D721Med (cell line): ENCODE results near the gene SEC11C.

Experiments used
- DNase-seq: peaks from one replicate; pipeline ENCODE4 v3.0.0; 2011; ENCODE audit warnings: low spot score; ENCODE audit not compliant: insufficient read length
- FAIRE-seq: peaks from 2 replicates; lab custom pipeline; 2011; peaks lifted over from hg19 to GRCh38; lab: Jason Lieb, UNC
- TF ChIP-seq, protein P1 (sequence below): IDR thresholded peaks from 2 replicates; pipeline ENCODE4 v1.5.1; 2012; ENCODE audit warnings: mild to moderate bottlenecking, control low read depth; ENCODE audit not compliant: insufficient read depth; ENCODE audit errors: missing control alignments

The SEC11C gene

DNA sequence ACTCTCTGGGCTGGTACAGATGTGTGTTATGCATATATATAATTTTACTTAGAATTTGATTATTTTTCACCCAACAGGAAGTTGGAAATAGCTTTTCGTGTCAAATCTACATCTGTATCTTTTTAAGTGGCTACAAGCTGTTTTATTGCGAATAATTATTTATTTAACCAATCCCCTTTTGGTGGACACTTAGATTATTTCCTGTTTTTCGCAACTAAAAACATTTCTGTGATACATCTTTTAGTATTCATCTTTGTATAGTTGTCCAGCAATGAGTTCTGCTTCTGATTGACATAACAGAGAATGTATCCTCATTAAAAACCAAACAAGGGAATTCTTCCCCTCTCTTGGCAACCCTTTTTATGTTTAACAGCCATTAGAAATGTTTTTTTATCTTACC is 16.6 kb downstream of the SEC11C start:
- DNase-seq = no peak
- FAIRE-seq = no peak
- TF ChIP-seq, protein P1, sequence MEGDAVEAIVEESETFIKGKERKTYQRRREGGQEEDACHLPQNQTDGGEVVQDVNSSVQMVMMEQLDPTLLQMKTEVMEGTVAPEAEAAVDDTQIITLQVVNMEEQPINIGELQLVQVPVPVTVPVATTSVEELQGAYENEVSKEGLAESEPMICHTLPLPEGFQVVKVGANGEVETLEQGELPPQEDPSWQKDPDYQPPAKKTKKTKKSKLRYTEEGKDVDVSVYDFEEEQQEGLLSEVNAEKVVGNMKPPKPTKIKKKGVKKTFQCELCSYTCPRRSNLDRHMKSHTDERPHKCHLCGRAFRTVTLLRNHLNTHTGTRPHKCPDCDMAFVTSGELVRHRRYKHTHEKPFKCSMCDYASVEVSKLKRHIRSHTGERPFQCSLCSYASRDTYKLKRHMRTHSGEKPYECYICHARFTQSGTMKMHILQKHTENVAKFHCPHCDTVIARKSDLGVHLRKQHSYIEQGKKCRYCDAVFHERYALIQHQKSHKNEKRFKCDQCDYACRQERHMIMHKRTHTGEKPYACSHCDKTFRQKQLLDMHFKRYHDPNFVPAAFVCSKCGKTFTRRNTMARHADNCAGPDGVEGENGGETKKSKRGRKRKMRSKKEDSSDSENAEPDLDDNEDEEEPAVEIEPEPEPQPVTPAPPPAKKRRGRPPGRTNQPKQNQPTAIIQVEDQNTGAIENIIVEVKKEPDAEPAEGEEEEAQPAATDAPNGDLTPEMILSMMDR = no peak

DNA sequence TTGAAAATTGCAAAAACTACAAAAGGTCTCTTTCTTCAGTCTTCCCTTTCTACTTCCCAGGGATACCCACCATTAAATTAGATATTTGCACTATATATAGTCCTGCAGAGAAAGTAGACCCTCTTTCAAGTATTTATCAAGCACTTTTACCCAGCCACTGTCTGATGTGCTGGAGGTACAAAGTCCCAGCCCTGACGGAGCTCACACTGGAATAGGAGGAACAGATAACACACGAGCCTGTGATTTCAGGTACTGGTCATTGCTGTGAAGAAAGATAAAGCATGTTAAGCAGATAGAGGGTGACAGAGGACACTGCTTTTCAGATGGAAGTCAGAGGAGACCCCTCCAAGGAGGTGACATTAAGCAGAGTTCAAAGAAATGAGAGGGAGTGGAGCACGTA is 19.6 kb downstream of the SEC11C start:
- no peak for FAIRE-seq
- DNase-seq = no peak
- TF ChIP-seq, protein P1 = no peak

DNA sequence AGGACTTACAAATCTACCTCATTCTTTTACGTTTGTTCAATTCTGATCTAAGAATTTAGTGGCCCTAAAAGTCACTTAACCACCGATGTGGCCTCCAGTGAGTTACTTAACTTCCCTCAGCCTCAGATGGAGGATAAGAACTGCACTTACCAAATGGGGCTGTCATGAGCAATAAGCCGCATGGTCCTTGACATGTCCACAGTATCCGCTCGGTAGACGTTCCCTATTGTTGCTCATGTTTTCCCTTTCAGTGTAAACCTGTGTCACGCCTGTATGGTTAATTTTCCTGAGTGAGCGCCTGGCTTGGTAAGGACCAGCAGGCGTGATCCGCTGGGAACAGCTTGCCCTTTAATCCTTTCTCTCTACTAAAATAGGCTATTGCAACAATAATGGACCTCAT is 20.3 kb downstream of the SEC11C start:
- DNase-seq (no peak), FAIRE-seq (peak; percentile 99)
- TF ChIP-seq, protein P1 = no peak

DNA sequence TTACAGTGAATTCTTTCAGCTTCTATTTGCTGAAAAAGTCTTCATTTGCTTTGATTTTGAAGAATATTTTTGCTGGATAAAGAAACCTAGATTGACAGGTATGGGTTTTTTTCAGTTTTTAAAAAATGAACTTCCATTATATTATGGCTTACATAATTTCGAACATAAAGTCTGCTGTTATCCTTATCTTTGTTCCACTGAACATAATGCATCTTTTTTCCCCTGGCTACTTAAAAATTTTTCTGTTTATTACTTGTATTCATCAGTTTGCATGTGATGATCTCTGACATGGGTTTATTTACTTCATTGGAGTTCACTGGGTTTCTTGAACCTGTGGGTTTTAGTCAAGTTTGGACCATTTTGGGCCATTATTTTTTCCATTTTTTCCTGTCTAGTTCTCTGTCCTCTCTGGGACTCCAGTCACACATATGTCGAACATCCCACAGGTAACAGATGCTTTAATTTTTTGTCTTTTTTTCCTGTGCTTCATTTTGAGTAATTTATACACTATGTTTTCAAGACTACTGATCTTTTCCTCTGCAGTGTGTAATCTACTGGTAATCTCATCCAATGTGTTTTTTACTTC is 33.1 kb downstream of the SEC11C start:
- TF ChIP-seq, protein P1 = no peak
- FAIRE-seq (no peak), DNase-seq (no peak)

GRCh38 chr18:59177485-59177884 is 37.8 kb downstream of the SEC11C start:
- TF ChIP-seq, protein P1 = no peak
- FAIRE-seq (peak; percentile 73), DNase-seq (no peak)

- DNase-seq (no peak), FAIRE-seq (peak; percentile 44)
- TF ChIP-seq, protein P1 = no peak
Measured at GRCh38 chr18:59180150-59180845, 40.6 kb downstream of the SEC11C start.

DNA sequence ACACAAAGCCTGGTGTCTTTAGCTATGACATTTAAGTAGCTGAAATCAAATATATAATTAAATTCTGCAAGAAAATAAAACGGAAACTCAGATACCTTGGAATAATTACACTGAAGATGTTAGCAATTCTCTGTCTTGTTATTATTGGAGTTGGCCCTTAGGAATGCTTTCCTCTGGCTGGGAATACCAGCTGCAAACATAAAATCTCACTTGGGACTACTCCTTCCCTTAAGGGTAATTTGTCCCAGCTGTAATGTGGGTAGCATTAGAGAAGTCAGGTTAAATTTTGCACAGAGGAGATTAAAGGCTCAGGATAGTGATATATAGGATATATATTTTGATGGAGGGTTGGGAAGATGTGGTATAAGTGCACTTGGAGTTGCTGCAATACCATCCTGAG is 43.0 kb downstream of the SEC11C start:
- DNase-seq (no peak), FAIRE-seq (peak; percentile 41)
- TF ChIP-seq, protein P1 = no peak
